K562 (cell line): ENCODE measurements around the gene DENND6A. TPM values are rescaled to one million over a fixed set of nuclear protein-coding genes. Genes with fewer than 3 reads are reported as not detected.

Experiments used
- CC2D1A ChIP-seq: fragments of 450-650 bp; IDR thresholded peaks from 2 replicates; pipeline ENCODE4 v1.6.1; 2017; ENCODE audit warnings: mild to moderate bottlenecking
- FOXA3 ChIP-seq, 2 experiments: fragments of 450-650 bp in 1 of 2; sonication (generic) in 1 of 2; formaldehyde crosslinking; IDR thresholded peaks in 1 of 2; conservative IDR thresholded peaks in 1 of 2; 2 replicates each; pipeline versions ENCODE4 v1.4.0 to v1.8.0; 2020 to 2022; ENCODE audit warnings: mild to moderate bottlenecking in 2 of 2, missing genetic modification reagents in 1 of 2
- GATA2 ChIP-seq: sonication (generic); formaldehyde crosslinking; IDR thresholded peaks from 2 replicates; pipeline ENCODE4 v1.4.0; 2020; ENCODE audit warnings: mild to moderate bottlenecking, missing genetic modification reagents
- HDAC8 ChIP-seq: fragments of 450-650 bp; IDR thresholded peaks from 2 replicates; pipeline ENCODE4 v1.6.1; 2016; ENCODE audit warnings: mild to moderate bottlenecking, missing genetic modification characterization, moderate library complexity, missing compliant biosample characterization
- IRF2 ChIP-seq: sonication (generic); formaldehyde crosslinking; IDR thresholded peaks from 2 replicates; pipeline ENCODE4 v1.8.1; 2022; ENCODE audit warnings: mild to moderate bottlenecking, missing genetic modification reagents
- LARP7 ChIP-seq: fragments of 450-650 bp; IDR thresholded peaks from 2 replicates; pipeline ENCODE4 v1.6.1; 2016
- MECOM ChIP-seq: fragments of 250-450 bp; sonication (Bioruptor Pico); IDR thresholded peaks from 2 replicates; pipeline ENCODE4 v1.8.0; 2022; ENCODE audit warnings: inconsistent platforms
- NCOA6 ChIP-seq: fragments of 450-650 bp; IDR thresholded peaks from 2 replicates; pipeline ENCODE4 v1.6.1; 2017; ENCODE audit warnings: mild to moderate bottlenecking
- PCBP2 ChIP-seq: fragments of 200-400 bp; formaldehyde crosslinking; IDR thresholded peaks from 2 replicates; pipeline ENCODE4 v1.6.1; 2018; ENCODE audit warnings: low read length, low read depth, mild to moderate bottlenecking, moderate library complexity; ENCODE audit not compliant: poor library complexity, severe bottlenecking
- PHF20 ChIP-seq: fragments of 450-650 bp; IDR thresholded peaks from 2 replicates; pipeline ENCODE4 v1.6.1; 2018; ENCODE audit not compliant: partially characterized antibody
- TAF1 ChIP-seq: IDR thresholded peaks from 2 replicates; pipeline ENCODE4 v1.6.1; 2011; ENCODE audit warnings: mild to moderate bottlenecking, low read length, moderate library complexity; ENCODE audit not compliant: insufficient read depth, control insufficient read depth, severe bottlenecking; ENCODE audit errors: extremely low read depth
- XRCC3 ChIP-seq: fragments of 450-650 bp; IDR thresholded peaks from 2 replicates; pipeline ENCODE4 v1.6.1; 2017; ENCODE audit warnings: mild to moderate bottlenecking, moderate library complexity
- ZKSCAN8 ChIP-seq: fragments of 200-800 bp; sonication (Bioruptor generic); IDR thresholded peaks from 2 replicates; pipeline ENCODE4 v1.6.1; 2016; ENCODE audit warnings: missing genetic modification characterization, missing compliant biosample characterization
- ZNF224 ChIP-seq: sonication (generic); formaldehyde crosslinking; IDR thresholded peaks from 2 replicates; pipeline ENCODE4 v1.8.0; 2022; ENCODE audit warnings: mild to moderate bottlenecking, missing genetic modification reagents
- ZNF324 ChIP-seq: fragments of 250-450 bp; sonication (Bioruptor Pico); IDR thresholded peaks from 2 replicates; pipeline ENCODE4 v1.4.0; 2020; ENCODE audit warnings: mild to moderate bottlenecking
- ZNF764 ChIP-seq: fragments of 250-450 bp; sonication (Bioruptor Pico); IDR thresholded peaks from 2 replicates; pipeline ENCODE4 v1.4.0; 2020; ENCODE audit warnings: low read depth, mild to moderate bottlenecking, moderate library complexity
- polyA plus RNA-seq, 8 experiments: library from polyadenylated mRNA; depleted of rRNA in 4 of 8; stranded (reverse) in 5 of 8; unstranded in 3 of 8; fragments of >200 nt; fragmentation: Nextera tagmentation in 2 of 8; fragmentation: Illumina TruSeq in 1 of 8; extraction: Ambion mirVana in 2 of 8; extraction: Trizol in 1 of 8; gene quantifications; 2 replicates each; pipeline versions ENCODE4 v1.2.1 to v1.2.3, GENCODE V29; 2011 to 2014; ENCODE audit warnings: inconsistent platforms in 1 of 8, missing spikeins in 1 of 8
- total RNA-seq, 7 experiments: library from RNA; depleted of rRNA in 6 of 7; stranded (reverse); fragments of >200 nt in 6 of 7; fragmentation: Illumina TruSeq in 2 of 7; extraction: Trizol in 2 of 7; gene quantifications; 2 replicates each; pipeline versions ENCODE4 v1.2.1 to v1.2.3, GENCODE V29; 2011 to 2021; ENCODE audit warnings: low replicate concordance in 1 of 7
- TF ChIP-seq, protein P1 (sequence below): fragments of 250-450 bp; sonication (Bioruptor Pico); IDR thresholded peaks from 2 replicates; pipeline ENCODE4 v1.8.0; 2022; ENCODE audit warnings: moderate library complexity, mild to moderate bottlenecking, inconsistent platforms
- TF ChIP-seq, protein P2 (sequence below): sonication (generic); formaldehyde crosslinking; IDR thresholded peaks from 2 replicates; pipeline ENCODE4 v1.9.0; 2022; ENCODE audit warnings: mild to moderate bottlenecking, missing genetic modification reagents
- TF ChIP-seq, protein P3 (sequence below): fragments of 150-350 bp; IDR thresholded peaks from 2 replicates; pipeline ENCODE4 v1.6.1; 2014; ENCODE audit warnings: low read depth, mild to moderate bottlenecking, low read length, borderline replicate concordance
- TF ChIP-seq, protein P4 (sequence below): fragments of 450-650 bp; conservative IDR thresholded peaks from 2 replicates; pipeline ENCODE4 v1.6.1; 2016; ENCODE audit warnings: missing genetic modification characterization, low read depth, mild to moderate bottlenecking, missing compliant biosample characterization, moderate library complexity
- TF ChIP-seq, protein P5 (sequence below), 2 experiments: fragments of 450-650 bp; conservative IDR thresholded peaks; 2 replicates each; pipeline ENCODE4 v1.6.1; 2017; ENCODE audit warnings: mild to moderate bottlenecking in 2 of 2, moderate library complexity in 2 of 2

DENND6A gene
- total and polyA plus RNA-seq, 9 of the 15 experiments (the other 6 are each of a cell fraction or from before 2014, with no cell fraction given): 1.5 to 12.7 (median 7.1) TPM

DNA sequence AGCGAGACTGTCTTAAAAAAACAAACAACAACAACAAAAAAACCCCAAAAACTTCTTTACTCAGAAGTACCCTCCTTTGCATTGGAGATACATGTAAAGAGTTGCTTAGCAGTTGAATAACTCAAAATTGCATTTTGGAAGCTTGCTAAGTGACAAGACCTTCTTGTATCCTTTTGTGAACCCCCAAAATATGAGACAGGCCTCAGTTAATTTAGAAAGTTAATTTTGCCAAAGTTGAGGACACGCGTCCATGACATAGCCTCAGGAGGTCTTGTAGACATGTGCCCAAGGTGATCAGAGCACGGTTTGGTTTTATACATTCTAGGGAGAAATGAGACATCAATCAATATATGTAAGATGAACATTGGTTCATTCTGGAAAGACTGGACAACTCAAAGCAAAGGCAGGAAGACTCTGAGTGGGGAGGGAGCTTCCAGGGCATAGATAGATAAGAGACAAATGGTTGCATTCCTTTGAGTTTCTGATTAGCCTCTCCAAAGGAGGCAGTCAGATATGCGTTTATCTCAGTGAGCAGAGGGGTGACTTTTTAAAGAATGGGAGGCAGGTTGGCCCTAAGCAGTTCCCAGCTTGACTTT lies 94.0 kb downstream of the DENND6A start (continued):
- TF ChIP-seq, protein P1, sequence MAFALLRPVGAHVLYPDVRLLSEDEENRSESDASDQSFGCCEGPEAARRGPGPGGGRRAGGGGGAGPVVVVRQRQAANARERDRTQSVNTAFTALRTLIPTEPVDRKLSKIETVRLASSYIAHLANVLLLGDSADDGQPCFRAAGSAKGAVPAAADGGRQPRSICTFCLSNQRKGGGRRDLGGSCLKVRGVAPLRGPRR (CRISPR knock-in tag): no peak
- no peak for TF ChIP-seq ZKSCAN8 (CRISPR knock-in tag)
- TF ChIP-seq, protein P2, sequence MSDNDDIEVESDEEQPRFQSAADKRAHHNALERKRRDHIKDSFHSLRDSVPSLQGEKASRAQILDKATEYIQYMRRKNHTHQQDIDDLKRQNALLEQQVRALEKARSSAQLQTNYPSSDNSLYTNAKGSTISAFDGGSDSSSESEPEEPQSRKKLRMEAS: no peak
- TF ChIP-seq NCOA6: no peak
- TF ChIP-seq, protein P3, sequence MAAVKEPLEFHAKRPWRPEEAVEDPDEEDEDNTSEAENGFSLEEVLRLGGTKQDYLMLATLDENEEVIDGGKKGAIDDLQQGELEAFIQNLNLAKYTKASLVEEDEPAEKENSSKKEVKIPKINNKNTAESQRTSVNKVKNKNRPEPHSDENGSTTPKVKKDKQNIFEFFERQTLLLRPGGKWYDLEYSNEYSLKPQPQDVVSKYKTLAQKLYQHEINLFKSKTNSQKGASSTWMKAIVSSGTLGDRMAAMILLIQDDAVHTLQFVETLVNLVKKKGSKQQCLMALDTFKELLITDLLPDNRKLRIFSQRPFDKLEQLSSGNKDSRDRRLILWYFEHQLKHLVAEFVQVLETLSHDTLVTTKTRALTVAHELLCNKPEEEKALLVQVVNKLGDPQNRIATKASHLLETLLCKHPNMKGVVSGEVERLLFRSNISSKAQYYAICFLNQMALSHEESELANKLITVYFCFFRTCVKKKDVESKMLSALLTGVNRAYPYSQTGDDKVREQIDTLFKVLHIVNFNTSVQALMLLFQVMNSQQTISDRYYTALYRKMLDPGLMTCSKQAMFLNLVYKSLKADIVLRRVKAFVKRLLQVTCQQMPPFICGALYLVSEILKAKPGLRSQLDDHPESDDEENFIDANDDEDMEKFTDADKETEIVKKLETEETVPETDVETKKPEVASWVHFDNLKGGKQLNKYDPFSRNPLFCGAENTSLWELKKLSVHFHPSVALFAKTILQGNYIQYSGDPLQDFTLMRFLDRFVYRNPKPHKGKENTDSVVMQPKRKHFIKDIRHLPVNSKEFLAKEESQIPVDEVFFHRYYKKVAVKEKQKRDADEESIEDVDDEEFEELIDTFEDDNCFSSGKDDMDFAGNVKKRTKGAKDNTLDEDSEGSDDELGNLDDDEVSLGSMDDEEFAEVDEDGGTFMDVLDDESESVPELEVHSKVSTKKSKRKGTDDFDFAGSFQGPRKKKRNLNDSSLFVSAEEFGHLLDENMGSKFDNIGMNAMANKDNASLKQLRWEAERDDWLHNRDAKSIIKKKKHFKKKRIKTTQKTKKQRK: no peak
- TF ChIP-seq GATA2 (CRISPR knock-in tag): peak; percentile 79
- no peak for TF ChIP-seq ZNF224 (CRISPR knock-in tag)
- no peak for TF ChIP-seq ZNF324 (CRISPR knock-in tag)
- no peak for TF ChIP-seq TAF1
- TF ChIP-seq FOXA3 (CRISPR knock-in tag; conservative IDR thresholded peaks at IDR 0.05 in 1 of 2, IDR thresholded peaks at IDR 0.05 in 1 of 2): no peak
- no peak for TF ChIP-seq ZNF764
- no peak for TF ChIP-seq HDAC8
- peak; percentile 93; the same call in 1 of the 2 replicates for TF ChIP-seq CC2D1A
- no peak for TF ChIP-seq XRCC3
- TF ChIP-seq IRF2 (CRISPR knock-in tag): no peak
- TF ChIP-seq, protein P4, sequence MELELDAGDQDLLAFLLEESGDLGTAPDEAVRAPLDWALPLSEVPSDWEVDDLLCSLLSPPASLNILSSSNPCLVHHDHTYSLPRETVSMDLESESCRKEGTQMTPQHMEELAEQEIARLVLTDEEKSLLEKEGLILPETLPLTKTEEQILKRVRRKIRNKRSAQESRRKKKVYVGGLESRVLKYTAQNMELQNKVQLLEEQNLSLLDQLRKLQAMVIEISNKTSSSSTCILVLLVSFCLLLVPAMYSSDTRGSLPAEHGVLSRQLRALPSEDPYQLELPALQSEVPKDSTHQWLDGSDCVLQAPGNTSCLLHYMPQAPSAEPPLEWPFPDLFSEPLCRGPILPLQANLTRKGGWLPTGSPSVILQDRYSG (tag): no peak
- TF ChIP-seq MECOM (CRISPR knock-in tag): no peak
- no peak for TF ChIP-seq PCBP2
- TF ChIP-seq LARP7: no peak
- TF ChIP-seq PHF20: no peak
- TF ChIP-seq, protein P5, sequence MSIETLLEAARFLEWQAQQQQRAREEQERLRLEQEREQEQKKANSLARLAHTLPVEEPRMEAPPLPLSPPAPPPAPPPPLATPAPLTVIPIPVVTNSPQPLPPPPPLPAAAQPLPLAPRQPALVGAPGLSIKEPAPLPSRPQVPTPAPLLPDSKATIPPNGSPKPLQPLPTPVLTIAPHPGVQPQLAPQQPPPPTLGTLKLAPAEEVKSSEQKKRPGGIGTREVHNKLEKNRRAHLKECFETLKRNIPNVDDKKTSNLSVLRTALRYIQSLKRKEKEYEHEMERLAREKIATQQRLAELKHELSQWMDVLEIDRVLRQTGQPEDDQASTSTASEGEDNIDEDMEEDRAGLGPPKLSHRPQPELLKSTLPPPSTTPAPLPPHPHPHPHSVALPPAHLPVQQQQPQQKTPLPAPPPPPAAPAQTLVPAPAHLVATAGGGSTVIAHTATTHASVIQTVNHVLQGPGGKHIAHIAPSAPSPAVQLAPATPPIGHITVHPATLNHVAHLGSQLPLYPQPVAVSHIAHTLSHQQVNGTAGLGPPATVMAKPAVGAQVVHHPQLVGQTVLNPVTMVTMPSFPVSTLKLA (conservative IDR thresholded peaks at IDR 0.05): peak in 1 of 2 experiments; percentile 48; a peak in 1 of 4 replicates
